T-helper 9 cell (primary cell): ENCODE measurements around the gene MAEA.

ENCODE experiments used
- DNase-seq: peaks from one replicate; pipeline ENCODE4 v3.0.0-alpha.2; 2020

MAEA gene

GRCh38 chr4:1302159-1302558, 12.5 kb downstream of the MAEA start:
- no peak for DNase-seq

DNA sequence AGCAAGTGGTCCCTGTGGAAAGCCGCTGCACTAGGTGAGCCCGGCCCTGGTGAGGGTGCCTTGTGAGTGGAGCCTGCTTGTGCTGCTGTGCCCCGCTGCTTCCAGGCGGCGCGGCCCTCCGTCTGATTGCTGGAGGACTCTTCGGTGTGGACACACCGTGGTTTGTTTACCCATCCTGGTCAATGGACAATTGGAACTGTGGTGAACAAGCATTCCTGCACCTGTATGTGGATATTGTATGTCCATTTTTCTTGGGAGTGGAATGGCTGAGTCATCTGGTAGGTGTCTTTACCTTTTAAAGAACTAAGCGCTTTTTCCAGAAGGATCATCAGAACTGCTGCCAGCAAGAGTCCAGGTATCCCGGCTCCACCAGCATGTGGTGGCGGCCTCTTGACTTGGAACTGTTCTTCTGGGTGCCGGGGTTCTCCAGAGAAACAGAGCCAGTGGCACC, 15.6 kb downstream of the MAEA start:
- DNase-seq = no peak

GRCh38 chr4:1305781-1306455, 16.2 kb downstream of the MAEA start:
- DNase-seq = peak; percentile 38

- DNase-seq = no peak
Measured at GRCh38 chr4:1307951-1308735, 18.5 kb downstream of the MAEA start.

DNA sequence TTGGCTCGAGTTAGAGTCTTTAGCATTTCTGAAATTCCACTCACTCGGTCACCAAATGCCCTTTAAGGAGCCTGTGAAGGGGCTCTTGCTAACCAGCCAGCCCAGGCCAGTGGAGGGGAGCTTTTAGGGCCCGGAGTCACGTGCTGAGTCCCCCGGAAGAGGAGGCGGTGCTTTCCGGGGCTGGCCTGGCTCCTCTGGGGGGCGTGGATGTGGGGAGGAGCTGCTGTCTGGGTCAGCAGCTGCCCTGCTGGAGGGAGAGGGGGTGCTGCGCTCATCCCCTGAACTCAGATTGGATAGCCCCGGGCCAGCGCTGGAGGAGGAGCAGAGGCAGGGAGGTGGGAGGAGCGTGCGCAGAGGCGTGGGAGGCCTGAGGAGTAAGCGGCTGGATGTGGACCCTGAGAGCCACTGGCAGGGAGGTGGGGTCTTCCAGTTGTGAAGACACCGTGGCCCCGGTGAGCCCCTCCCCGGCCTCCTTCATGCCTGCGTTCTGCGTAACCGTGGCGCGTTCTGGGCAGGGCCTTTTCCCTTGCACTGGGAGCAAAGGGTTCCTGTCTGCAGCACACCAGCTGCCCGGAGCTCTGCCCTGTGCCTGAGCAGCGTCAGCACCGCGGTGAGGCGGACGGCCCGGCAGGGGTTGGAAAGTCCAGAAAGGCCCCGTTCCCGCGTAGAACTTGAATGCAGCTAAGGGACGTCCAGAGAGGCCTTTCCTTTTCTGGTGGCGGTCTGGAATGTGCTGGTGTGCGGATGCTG, 19.7 kb downstream of the MAEA start:
- DNase-seq = peak; percentile 51

- DNase-seq = no peak
Measured at GRCh38 chr4:1310031-1310795, 20.5 kb downstream of the MAEA start.

GRCh38 chr4:1310796-1311631, 21.3 kb downstream of the MAEA start:
- peak; percentile 34 for DNase-seq

DNA sequence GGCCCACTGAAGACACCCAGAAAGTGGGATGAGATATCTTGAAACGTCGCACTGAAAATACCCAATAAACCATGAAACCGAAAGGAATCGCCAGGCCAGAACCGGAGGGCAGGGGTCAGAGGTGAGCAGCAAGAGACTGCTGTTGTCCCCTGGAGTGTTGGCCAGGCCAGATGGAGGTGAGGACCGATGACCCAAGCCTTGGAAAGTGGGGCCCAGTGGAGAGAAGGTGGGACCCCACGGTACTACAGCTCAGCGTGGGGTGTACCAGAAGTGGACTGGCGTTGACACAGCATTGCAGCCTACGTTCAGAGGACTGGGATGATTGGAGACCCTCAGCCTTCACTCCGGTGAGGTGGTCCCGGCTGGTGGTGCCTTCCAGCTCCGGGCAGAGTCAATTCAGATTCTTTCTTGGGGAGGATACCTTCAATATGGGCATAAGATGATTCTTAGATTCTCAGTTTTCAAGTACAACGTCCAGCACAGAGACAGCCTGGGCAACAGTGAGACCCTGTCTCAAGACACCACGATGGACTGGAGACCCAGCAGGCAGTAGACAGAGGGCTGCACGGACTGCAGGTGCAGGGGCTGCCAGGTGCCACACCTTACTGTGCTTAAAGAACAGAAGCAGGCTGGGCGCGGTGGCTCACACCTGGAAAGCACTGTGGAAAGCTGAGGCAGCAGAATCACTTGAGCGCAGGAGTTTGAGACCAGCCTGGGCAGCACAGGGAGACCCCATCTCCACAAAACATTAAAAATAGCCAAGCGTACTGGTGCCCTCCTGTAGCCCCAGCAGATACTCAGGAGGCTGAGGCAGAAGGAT, 23.3 kb downstream of the MAEA start:
- no peak for DNase-seq

DNA sequence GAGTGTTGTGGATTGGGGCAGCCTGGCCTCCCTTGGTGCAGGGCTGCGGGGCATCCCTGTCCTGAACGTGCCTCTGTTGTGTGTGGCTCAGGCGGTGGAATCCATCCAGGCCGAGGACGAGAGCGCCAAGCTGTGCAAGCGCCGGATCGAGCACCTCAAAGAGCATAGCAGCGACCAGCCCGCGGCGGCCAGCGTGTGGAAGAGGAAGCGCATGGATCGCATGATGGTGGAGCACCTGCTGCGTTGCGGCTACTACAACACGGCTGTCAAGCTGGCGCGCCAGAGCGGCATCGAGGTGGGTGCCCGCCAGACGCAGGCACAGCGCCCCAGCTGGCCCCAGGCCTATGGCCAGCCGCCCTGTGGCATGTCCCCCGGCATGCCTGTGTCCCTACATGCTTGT, 25.6 kb downstream of the MAEA start:
- DNase-seq = no peak

DNA sequence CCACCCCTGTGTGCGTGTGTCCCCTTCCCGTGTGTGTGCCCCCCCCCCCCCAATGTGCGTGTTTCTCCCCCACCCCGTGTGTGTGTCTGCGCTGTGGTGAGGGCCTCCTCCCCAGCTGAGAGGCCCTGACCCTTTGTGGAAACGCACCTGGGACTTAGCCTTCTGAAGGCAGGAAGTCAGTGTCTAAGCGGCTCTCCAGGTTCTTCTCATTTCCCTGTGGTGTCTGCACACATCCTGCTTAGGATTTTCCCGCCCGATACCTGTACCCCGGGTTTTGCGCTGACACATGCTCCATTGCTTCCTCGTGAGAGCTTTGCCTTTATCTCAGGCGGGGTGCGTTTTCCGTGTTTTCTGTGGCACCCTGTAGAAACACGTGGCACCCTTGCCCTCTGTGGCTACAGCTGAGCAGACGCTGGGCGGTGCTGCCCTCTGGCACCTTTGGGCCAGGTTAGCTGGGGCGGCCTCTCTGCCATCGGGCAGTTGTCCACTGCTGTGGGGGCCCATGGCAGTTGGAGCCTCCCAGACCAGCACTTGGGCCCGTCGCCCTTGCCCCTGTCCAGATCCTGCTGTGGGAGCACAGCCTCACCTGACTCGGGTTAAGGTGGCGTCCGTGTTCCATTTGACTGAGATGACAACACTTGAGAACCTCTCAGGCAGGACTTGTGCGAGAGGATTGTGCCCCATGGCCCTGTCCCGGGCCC, 26.3 kb downstream of the MAEA start:
- no peak for DNase-seq

DNA sequence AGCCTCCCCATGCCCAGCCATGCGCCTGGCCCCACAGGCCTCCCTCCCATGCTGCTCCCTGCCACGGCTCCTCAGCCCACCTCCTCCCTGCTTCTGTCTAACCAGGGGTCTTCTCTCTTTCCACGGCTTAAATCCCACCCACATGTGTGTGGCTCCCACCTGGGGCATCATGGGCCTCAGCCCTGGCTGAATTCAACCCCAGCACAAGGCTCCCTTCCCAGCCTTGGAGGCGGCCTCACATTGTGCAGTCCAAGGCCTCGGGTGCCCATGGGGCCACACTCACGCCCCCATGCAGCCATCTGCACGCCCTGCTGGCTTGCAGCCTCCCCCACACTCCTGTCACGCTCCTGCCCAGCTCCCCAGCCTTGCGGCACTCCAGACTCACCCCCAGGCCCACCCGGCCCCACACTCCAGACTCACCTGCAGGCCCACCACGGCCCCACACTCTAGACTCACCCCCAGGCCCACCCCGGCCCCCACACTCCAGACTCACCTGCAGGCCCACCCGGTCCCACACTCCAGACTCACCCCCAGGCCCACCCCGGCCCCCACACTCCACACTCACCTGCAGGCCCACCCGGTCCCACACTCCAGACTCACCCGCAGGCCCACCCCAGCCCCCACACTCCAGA, 27.0 kb downstream of the MAEA start:
- no peak for DNase-seq

DNA sequence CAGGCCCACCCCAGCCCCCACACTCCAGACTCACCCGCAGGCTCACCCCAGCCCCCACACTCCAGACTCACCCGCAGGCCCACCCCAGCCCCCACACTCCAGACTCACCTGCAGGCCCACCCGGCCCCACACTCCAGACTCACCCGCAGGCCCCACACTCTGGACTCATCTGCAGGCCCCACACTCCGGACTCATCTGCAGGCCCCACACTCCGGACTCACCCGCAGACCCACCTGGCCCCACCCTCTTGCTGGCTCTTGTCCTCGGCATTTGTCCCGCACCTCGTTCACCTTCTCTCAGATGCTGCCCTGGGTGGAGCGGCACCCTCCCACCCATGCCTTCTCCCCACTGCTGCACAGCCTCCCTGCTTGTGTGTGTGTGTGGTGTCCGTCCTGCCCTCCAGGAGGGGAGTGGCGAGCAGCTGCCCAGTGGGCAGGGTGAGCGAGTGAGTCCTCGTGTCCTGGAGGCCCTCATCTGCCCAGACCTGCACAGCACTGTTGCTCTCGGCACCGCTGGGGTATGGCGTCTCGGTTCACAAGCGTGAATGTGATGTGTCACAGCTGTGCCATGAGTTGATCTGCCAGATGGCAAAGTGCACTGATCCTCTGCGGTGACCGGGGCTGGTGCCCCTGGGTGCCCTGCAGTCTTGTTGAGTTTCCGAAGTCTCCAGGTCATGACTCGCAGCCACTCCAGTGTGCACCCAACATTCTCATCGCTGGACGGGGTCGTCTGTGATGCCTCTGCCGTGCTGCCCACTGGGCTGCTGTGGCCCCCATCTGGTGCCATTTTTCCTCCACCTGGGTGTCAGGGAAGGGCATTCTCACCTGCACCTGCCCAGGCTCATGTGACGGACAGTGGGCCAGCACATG, 27.7 kb downstream of the MAEA start:
- no peak for DNase-seq

DNA sequence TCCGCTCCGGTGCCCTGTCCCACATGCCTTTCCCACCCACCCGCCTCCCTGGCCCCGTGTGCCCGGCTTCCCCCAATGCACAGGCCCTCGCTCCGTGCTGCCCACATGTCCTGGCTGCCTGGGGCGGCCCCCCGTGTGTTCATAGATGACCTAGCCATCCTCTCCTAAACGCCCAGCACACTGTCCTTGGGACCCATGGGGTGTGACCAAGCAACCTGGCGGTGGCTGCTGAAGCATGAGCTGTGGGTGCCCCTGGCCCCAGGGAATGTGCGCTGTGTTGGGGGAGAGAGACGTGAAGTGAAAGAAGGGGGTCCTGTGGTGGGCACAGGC, 28.3 kb downstream of the MAEA start:
- no peak for DNase-seq

- no peak for DNase-seq
Measured at GRCh38 chr4:1318488-1319213, 29.0 kb downstream of the MAEA start.

- DNase-seq = no peak
Measured at GRCh38 chr4:1321486-1321885, 31.8 kb downstream of the MAEA start.

DNA sequence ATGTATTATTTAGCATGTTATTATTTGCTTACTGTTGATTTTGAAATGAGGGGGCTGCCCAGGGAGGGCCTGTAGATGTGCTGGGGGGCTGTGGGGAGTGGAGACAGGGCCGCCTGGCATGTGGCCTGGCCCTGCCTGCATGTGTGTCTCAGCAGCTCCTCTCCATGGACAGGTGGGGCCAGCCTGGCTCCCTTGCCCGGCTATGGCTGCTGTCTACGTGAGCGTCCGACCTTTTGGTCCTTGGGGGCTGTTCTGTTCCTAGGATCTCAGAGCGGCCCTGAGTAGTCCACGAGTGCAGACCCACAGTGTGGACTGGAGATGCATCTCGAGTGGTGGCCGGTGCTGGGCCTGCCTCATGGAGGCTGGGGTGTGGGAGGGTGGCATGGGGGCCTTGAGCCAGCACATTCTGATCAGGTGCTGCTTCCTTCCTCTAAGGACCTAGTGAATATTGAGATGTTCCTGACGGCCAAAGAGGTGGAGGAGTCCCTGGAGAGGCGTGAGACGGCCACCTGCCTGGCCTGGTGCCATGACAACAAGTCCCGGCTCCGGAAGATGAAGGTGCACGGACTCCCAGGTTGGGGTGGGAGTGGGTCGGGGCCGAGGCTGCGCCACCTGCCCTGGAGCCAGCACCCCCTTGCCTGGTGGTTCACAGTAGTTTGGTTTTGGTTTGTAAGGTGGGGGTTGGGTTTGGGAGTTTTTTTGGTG, 32.4 kb downstream of the MAEA start:
- no peak for DNase-seq

DNA sequence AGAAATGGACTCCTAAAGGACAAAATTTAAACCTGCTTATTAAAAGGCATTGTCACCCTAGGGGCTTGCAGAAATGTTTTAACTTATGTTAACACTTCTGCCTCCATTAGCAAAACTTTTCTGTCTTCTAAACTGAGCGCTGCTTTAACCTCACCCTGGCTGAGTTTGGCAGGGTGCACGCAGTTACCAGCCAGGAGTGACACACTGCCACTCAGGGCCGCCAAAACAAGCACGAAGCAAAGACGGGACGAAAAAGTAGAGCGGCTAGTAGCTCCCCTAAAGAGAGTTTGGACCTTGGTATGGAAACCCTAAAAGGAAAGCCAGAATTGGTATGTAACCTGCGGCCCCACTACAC, 33.6 kb downstream of the MAEA start:
- DNase-seq = no peak
